ENCODE measurements around the gene NTNG1. TPM values are rescaled to one million over a fixed set of nuclear protein-coding genes. Genes with fewer than 3 reads are reported as not detected.

NTNG1 gene
- total and polyA plus RNA-seq, 11 donors = 4.6 TPM; not detected in 10

GRCh38 chr1:107169615-107170014 lies 28.8 kb downstream of the NTNG1 start:
- H3K36me3 ChIP-seq = no peaks in the 10 kb centered on the region
- ATAC-seq (no peak), DNase-seq (no peak)
- peaks cover 0 to 2% (median 0%) of the 10 kb centered on the region in 12 donors for H3K9me3 ChIP-seq
- no peak overlapping the region for H3K27ac ChIP-seq
- no peaks in the 10 kb centered on the region for H3K4me1 ChIP-seq
- H3K4me3 ChIP-seq = no peak overlapping the region
- no peak for TF ChIP-seq CTCF (IDR thresholded peaks at IDR 0.05)
- no peak for TF ChIP-seq POLR2A (IDR thresholded peaks at IDR 0.05)
- 74 to 87% (median 85%) methylated on average over 3 of the region's 3 CpGs for WGBS, 4 donors
- H3K27me3 ChIP-seq = no peaks in the 10 kb centered on the region
- intact Hi-C loops (cut with DNase I) = no loop called here

- Histone ChIP-seq H3K27me3 (no peaks in the 10 kb centered on the region), H3K27ac (no peak overlapping the region), H3K9me3 (no peaks in the 10 kb centered on the region), H3K36me3 (no peaks in the 10 kb centered on the region), H3K4me1 (no peaks in the 10 kb centered on the region), H3K4me3 (no peak overlapping the region)
- TF ChIP-seq CTCF (IDR thresholded peaks at IDR 0.05) (no peak), POLR2A (IDR thresholded peaks at IDR 0.05) (no peak)
- ATAC-seq (no peak), DNase-seq (no peak)
- intact Hi-C loops (cut with DNase I) = no loop called here
- WGBS, 4 donors = 66 to 84% (median 79%) methylated on average over 5 of the region's 5 CpGs
Measured at GRCh38 chr1:107171333-107171732, 30.5 kb downstream of the NTNG1 start.

- intact Hi-C loops (cut with DNase I) = no loop called here
- DNase-seq = no peak
- Histone ChIP-seq H3K27me3 (no peaks in the 10 kb centered on the region), H3K4me1 (no peaks in the 10 kb centered on the region), H3K27ac (no peak overlapping the region), H3K36me3 (no peaks in the 10 kb centered on the region), H3K4me3 (no peak overlapping the region), H3K9me3 (no peaks in the 10 kb centered on the region)
- 69 to 80% (median 77%) methylated on average over 5 of the region's 5 CpGs for WGBS, 4 donors
- no peak for TF ChIP-seq POLR2A (IDR thresholded peaks at IDR 0.05)
- TF ChIP-seq CTCF (IDR thresholded peaks at IDR 0.05) = no peak
- ATAC-seq = no peak
Measured at GRCh38 chr1:107172450-107173170, 31.8 kb downstream of the NTNG1 start.

DNA sequence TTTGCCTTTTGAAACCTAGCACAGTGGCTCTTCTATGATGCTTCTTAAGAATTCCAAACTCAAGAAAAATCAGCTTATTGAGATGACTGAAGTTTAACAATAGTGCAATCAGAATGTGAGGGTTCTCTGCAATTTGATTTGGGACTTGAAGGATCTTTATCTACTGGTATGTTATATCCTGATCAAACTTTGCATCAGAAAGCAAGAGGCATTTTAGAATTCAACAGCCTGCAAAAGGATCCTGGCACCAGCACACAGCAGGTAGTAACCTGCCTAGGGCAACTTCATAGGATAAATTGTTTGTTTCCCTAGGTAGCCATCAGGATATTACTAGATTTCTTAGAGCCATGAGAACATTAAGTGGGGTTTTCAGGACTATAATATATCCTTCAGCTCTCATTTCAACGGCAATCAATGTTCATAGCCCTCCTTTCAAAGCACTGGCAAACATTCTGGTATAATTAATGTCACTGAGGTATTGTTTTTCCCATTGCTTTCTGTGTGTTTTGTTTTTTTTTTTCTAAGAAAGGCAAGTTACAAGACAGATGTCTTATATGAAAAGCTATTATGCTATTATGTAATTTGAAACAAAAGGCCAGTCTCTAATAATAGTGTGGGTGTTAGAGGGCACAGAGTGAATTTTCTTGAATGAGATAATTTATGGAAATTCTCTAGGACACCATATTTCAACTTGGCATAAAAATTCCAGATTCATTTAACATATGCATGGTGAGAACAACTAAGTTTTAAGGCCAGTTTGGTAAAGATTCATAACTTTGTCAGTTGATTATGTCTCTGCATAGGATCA lies 34.5 kb downstream of the NTNG1 start:
- Histone ChIP-seq H3K9me3 (no peaks in the 10 kb centered on the region), H3K4me1 (no peaks in the 10 kb centered on the region), H3K27ac (no peak overlapping the region), H3K27me3 (no peaks in the 10 kb centered on the region), H3K36me3 (no peaks in the 10 kb centered on the region), H3K4me3 (no peak overlapping the region)
- 65 to 68% (median 67%) methylated on average over 1 of the region's 1 CpG for WGBS, 4 donors
- intact Hi-C loops (cut with DNase I) = no loop called here
- TF ChIP-seq CTCF (IDR thresholded peaks at IDR 0.05) = no peak
- TF ChIP-seq POLR2A (IDR thresholded peaks at IDR 0.05) = no peak
- DNase-seq = no peak
- no peak for ATAC-seq
